Osteoblast (primary cell): ENCODE measurements around the gene FAM199X. TPM values are rescaled to one million over a fixed set of nuclear protein-coding genes. Genes with fewer than 3 reads are reported as not detected.

ENCODE experiments used
- DNase-seq: peaks from one replicate; pipeline ENCODE4 v3.0.0; 2011; ENCODE audit warnings: low spot score, mixed read lengths; ENCODE audit not compliant: insufficient read length; ENCODE audit errors: missing footprints
- H2AFZ ChIP-seq: 2 replicates; pipeline ENCODE4 v1.6.0; 2011; ENCODE audit warnings: mild to moderate bottlenecking, low read length
- H3K27ac ChIP-seq: 2 replicates; pipeline ENCODE4 v1.5.1; 2011; ENCODE audit warnings: mild to moderate bottlenecking, low read depth, low read length, moderate library complexity
- H3K27me3 ChIP-seq: 2 replicates; pipeline ENCODE4 v1.6.0; 2012; ENCODE audit warnings: mild to moderate bottlenecking, control low read depth, inconsistent platforms, low read length, moderate library complexity; ENCODE audit not compliant: insufficient read depth
- H3K36me3 ChIP-seq: 2 replicates; pipeline ENCODE4 v1.5.1; 2011; ENCODE audit warnings: mild to moderate bottlenecking, low read length, control low read depth, moderate library complexity; ENCODE audit not compliant: insufficient read depth
- H3K4me1 ChIP-seq: 2 replicates; pipeline ENCODE4 v1.5.1; 2011; ENCODE audit warnings: mild to moderate bottlenecking, low read length, control low read depth, moderate library complexity; ENCODE audit not compliant: insufficient read depth
- H3K4me2 ChIP-seq: 2 replicates; pipeline ENCODE4 v1.6.0; 2011; ENCODE audit warnings: mild to moderate bottlenecking, low read length; ENCODE audit not compliant: insufficient read depth
- H3K4me3 ChIP-seq: fragments of 200-600 bp; sonication (generic); 3 replicates; pipeline ENCODE4 v1.5.1; 2012; ENCODE audit warnings: mild to moderate bottlenecking, low read length, inconsistent platforms; ENCODE audit not compliant: insufficient read depth
- H3K79me2 ChIP-seq: 2 replicates; pipeline ENCODE4 v1.6.0; 2012; ENCODE audit warnings: mild to moderate bottlenecking, low read length, control low read depth, inconsistent platforms; ENCODE audit not compliant: insufficient read depth
- H3K9me3 ChIP-seq: 2 replicates; pipeline ENCODE4 v1.5.1; 2011; ENCODE audit warnings: low read depth, low read length, control low read depth
- H4K20me1 ChIP-seq: 2 replicates; pipeline ENCODE4 v1.6.0; 2012; ENCODE audit warnings: mild to moderate bottlenecking, low read length, control low read depth; ENCODE audit not compliant: insufficient read depth
- total RNA-seq: library from RNA; depleted of rRNA; stranded (reverse); fragments of >200 nt; gene quantifications from 2 replicates; pipeline ENCODE4 v1.2.3, GENCODE V29; 2012
- TF ChIP-seq, protein P1 (sequence below): IDR thresholded peaks from 2 replicates; pipeline ENCODE4 v1.5.1; 2011; ENCODE audit warnings: mild to moderate bottlenecking, low read depth, low read length, moderate library complexity; ENCODE audit errors: extremely low read depth

Gene FAM199X
- total RNA-seq, 1 donor, result 22.4 TPM

DNA sequence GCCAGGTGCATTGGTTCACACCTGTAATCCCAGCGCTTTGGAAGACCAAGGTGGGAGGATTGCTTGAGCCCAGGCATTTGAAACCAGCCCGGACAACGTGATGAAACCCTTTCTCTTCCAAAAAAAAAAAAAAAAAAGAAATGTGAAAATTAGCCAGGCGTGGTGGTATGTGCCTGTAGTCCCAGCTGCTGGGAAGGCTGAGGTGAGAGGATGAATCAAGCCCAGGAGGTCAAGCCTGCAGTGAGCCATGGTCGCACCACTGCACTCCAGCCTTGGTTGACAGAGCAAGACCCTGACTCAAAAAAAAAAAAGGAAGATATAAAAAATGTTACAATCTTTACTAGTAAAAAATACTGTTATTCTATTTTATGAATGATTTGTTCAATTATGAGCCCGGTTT is 5.9 kb downstream of the FAM199X start:
- peaks cover 4% of the 10 kb centered on the region for H4K20me1 ChIP-seq
- no peak overlapping the region for H3K4me3 ChIP-seq
- no peaks in the 10 kb centered on the region for H3K9me3 ChIP-seq
- H2AFZ ChIP-seq, result no peak overlapping the region
- H3K36me3 ChIP-seq, result no peaks in the 10 kb centered on the region
- no peak overlapping the region for H3K4me2 ChIP-seq
- peaks cover 3% of the 10 kb centered on the region for H3K27me3 ChIP-seq
- TF ChIP-seq, protein P1, sequence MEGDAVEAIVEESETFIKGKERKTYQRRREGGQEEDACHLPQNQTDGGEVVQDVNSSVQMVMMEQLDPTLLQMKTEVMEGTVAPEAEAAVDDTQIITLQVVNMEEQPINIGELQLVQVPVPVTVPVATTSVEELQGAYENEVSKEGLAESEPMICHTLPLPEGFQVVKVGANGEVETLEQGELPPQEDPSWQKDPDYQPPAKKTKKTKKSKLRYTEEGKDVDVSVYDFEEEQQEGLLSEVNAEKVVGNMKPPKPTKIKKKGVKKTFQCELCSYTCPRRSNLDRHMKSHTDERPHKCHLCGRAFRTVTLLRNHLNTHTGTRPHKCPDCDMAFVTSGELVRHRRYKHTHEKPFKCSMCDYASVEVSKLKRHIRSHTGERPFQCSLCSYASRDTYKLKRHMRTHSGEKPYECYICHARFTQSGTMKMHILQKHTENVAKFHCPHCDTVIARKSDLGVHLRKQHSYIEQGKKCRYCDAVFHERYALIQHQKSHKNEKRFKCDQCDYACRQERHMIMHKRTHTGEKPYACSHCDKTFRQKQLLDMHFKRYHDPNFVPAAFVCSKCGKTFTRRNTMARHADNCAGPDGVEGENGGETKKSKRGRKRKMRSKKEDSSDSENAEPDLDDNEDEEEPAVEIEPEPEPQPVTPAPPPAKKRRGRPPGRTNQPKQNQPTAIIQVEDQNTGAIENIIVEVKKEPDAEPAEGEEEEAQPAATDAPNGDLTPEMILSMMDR, result no peak
- peaks cover 6% of the 10 kb centered on the region for H3K4me1 ChIP-seq
- peaks cover 52% of the 10 kb centered on the region for H3K79me2 ChIP-seq
- DNase-seq, result no peak
- no peak overlapping the region for H3K27ac ChIP-seq

DNA sequence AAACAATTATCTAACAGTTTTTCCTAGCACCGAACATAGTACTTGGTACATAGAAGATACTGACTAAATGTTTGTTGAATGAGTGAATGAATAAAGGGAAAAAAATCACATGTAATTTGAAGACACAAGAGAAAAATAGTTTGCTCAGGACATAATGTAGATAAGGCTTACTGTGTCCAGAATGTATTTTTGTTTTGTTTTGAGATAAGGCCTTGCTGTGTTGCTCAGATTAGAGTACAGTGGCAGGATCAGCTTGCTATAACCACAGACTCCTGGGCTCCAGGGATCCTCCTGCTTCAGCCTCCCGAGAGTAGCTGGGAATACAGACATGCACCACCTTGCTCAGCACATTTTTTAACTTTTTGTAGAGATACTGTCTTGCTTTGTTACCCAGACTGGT is 6.5 kb downstream of the FAM199X start:
- no peaks in the 10 kb centered on the region for H3K9me3 ChIP-seq
- peaks cover under 1% of the 10 kb centered on the region for H4K20me1 ChIP-seq
- TF ChIP-seq, protein P1, result no peak
- H3K79me2 ChIP-seq, result peaks cover 49% of the 10 kb centered on the region
- H3K4me3 ChIP-seq, result no peak overlapping the region
- peaks cover 6% of the 10 kb centered on the region for H3K4me1 ChIP-seq
- DNase-seq, result no peak
- H3K4me2 ChIP-seq, result no peak overlapping the region
- H3K36me3 ChIP-seq, result no peaks in the 10 kb centered on the region
- H3K27ac ChIP-seq, result no peak overlapping the region
- H3K27me3 ChIP-seq, result peaks cover 3% of the 10 kb centered on the region
- H2AFZ ChIP-seq, result no peak overlapping the region

DNA sequence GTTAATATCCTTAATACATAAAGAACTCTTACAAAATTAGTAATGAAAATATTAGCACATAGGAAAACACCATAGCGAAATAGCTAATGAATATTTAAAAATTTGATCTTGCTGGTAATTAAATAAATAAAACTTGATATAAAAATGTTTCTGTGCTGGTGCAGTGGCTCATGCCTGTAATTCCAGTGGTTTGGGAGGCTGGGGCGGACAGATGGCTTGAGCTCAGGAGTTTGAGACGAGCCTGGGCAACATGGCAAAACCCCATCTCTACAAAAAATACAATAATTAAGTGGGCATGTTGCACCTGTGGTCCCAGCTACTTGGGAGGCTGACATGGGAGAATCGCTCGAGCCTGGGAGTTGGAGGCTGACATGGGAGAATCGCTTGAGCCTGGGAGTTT is 7.6 kb downstream of the FAM199X start:
- Histone ChIP-seq H2AFZ (no peak overlapping the region), H3K9me3 (no peaks in the 10 kb centered on the region), H4K20me1 (no peaks in the 10 kb centered on the region), H3K27ac (no peak overlapping the region), H3K4me1 (no peaks in the 10 kb centered on the region), H3K4me3 (no peak overlapping the region), H3K4me2 (no peak overlapping the region), H3K79me2 (peaks cover 47% of the 10 kb centered on the region), H3K36me3 (no peaks in the 10 kb centered on the region), H3K27me3 (peaks cover 3% of the 10 kb centered on the region)
- TF ChIP-seq, protein P1, result no peak
- DNase-seq, result no peak

DNA sequence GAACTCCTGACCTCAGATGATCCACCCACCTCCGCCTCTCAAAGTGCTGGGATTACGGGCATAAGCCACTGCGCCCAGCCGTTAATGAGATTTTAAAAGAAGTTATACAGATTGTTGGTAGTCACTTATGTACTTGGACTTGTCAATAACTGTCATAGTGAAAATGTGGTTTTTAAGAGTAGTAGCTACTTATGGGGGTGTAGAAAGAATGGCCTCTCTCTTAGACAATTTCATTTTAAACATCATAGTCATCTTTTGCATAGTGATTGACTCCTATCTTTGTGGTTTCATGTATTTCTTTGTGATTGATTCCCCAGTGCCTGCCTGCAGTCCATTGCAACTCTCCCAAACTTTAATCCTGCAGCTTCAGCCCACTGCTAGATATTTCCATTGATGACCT is 17.4 kb downstream of the FAM199X start:
- Histone ChIP-seq H2AFZ (no peak overlapping the region), H3K36me3 (peaks cover 5% of the 10 kb centered on the region), H3K27ac (no peak overlapping the region), H3K27me3 (peaks cover 3% of the 10 kb centered on the region), H3K79me2 (peaks cover 37% of the 10 kb centered on the region), H3K4me2 (no peak overlapping the region), H3K9me3 (no peaks in the 10 kb centered on the region), H3K4me3 (no peak overlapping the region), H3K4me1 (no peaks in the 10 kb centered on the region), H4K20me1 (peaks cover 3% of the 10 kb centered on the region)
- no peak for DNase-seq
- TF ChIP-seq, protein P1, result no peak
